H1 (cell line): Measurements from ENCODE around the gene PAFAH1B1. TPM values are rescaled to one million over a fixed set of nuclear protein-coding genes. Genes with fewer than 3 reads are reported as not detected.

ENCODE experiments used
- CTCF ChIA-PET: fragments of 300-600 bp; sonication (Branson Sonifier 250); formaldehyde crosslinking; loops from one replicate; lab custom pipeline; 2021; ENCODE audit not compliant: partially characterized antibody; lab: Charles Lee
- POLR2A ChIA-PET: fragments of 300-600 bp; sonication (Branson Sonifier 250); formaldehyde crosslinking; loops from one replicate; lab custom pipeline; 2021; ENCODE audit warnings: inconsistent platforms; ENCODE audit not compliant: partially characterized antibody; lab: Charles Lee
- DNase-seq, 2 experiments: peaks; one replicate each; pipeline versions ENCODE4 v3.0.0 to v3.0.0-alpha.2; 2010 to 2022; ENCODE audit warnings: low spot score in 2 of 2, low read depth in 1 of 2, mixed read lengths in 1 of 2
- FAIRE-seq: peaks from 2 replicates; lab custom pipeline; 2011; peaks lifted over from hg19 to GRCh38; lab: Jason Lieb, UNC
- H2AFZ ChIP-seq: 2 replicates; pipeline ENCODE4 v1.8.1; 2012; ENCODE audit warnings: low read length, inconsistent platforms
- H2AK5ac ChIP-seq: 2 replicates; pipeline ENCODE4 v1.6.1; 2013; ENCODE audit warnings: low read depth, low read length
- H2BK120ac ChIP-seq: replicated peaks from 2 replicates; pipeline ENCODE3; 2013; ENCODE audit warnings: low read depth, low read length, inconsistent platforms
- H2BK12ac ChIP-seq: 2 replicates; pipeline ENCODE4 v1.6.1; 2013; ENCODE audit warnings: low read depth, low read length
- H2BK15ac ChIP-seq: 2 replicates; pipeline ENCODE4 v1.6.1; 2013; ENCODE audit warnings: low read length
- H2BK20ac ChIP-seq: 2 replicates; pipeline ENCODE4 v1.6.1; 2013; ENCODE audit warnings: low read length
- H2BK5ac ChIP-seq: 2 replicates; pipeline ENCODE4 v1.6.1; 2013; ENCODE audit warnings: low read depth, low read length
- H3K14ac ChIP-seq: 2 replicates; pipeline ENCODE4 v1.6.1; 2013; ENCODE audit warnings: inconsistent platforms; ENCODE audit not compliant: insufficient read length
- H3K18ac ChIP-seq: 2 replicates; pipeline ENCODE4 v1.6.1; 2013; ENCODE audit warnings: low read length; ENCODE audit errors: extremely low read depth
- H3K23ac ChIP-seq: 2 replicates; pipeline ENCODE4 v1.6.1; 2013; ENCODE audit warnings: inconsistent platforms; ENCODE audit not compliant: insufficient read length
- H3K23me2 ChIP-seq: 2 replicates; pipeline ENCODE4 v1.6.1; 2013; ENCODE audit warnings: low read depth, low read length
- H3K27ac ChIP-seq: 2 replicates; pipeline ENCODE4 v1.6.1; 2011; ENCODE audit warnings: low read depth, low read length, inconsistent platforms
- H3K27me3 ChIP-seq, 4 experiments: replicated peaks in 1 of 4; 1 replicate in 1 of 4; 2 replicates in 3 of 4; pipeline versions ENCODE4 v1.6.1 to v1.8.1; 2011 to 2013; ENCODE audit warnings: low read length in 3 of 4, mild to moderate bottlenecking in 3 of 4, inconsistent platforms in 2 of 4, mixed read lengths in 2 of 4, moderate library complexity in 1 of 4; ENCODE audit not compliant: control insufficient read depth in 3 of 4, insufficient read depth in 3 of 4; ENCODE audit errors: extremely low read depth in 1 of 4
- H3K36me3 ChIP-seq, 4 experiments: 2 replicates each; pipeline versions ENCODE4 v1.6.1 to v1.8.1; 2011 to 2013; ENCODE audit warnings: mild to moderate bottlenecking in 4 of 4, low read length in 3 of 4, moderate library complexity in 2 of 4, control low read depth in 1 of 4, inconsistent platforms in 1 of 4; ENCODE audit not compliant: insufficient read depth in 4 of 4, control insufficient read depth in 2 of 4
- H3K4ac ChIP-seq: replicated peaks from 2 replicates; pipeline ENCODE3; 2013; ENCODE audit warnings: low read length, low read depth, mixed read lengths, inconsistent platforms; ENCODE audit not compliant: insufficient read length
- H3K4me1 ChIP-seq, 4 experiments: replicated peaks in 1 of 4; 1 replicate in 1 of 4; 2 replicates in 3 of 4; pipeline versions ENCODE4 v1.6.1 to v1.8.1; 2011 to 2013; ENCODE audit warnings: low read length in 3 of 4, inconsistent platforms in 2 of 4, mixed read lengths in 1 of 4; ENCODE audit not compliant: insufficient read depth in 4 of 4, control insufficient read depth in 3 of 4
- H3K4me2 ChIP-seq, 2 experiments: 2 replicates each; pipeline versions ENCODE4 v1.6.1 to v1.8.1; 2011 to 2013; ENCODE audit warnings: low read depth in 2 of 2, low read length in 2 of 2, control low read depth in 1 of 2, inconsistent platforms in 1 of 2, mild to moderate bottlenecking in 1 of 2; ENCODE audit not compliant: insufficient read depth in 1 of 2
- H3K4me3 ChIP-seq, 4 experiments: fragments of 200-600, 300-600 bp in 1 of 4; sonication (generic), shearing (Covaris generic), sonication (Bioruptor Twin) in 1 of 4; 2 replicates each; pipeline versions ENCODE4 v1.5.1 to v1.8.1; 2011 to 2016; ENCODE audit warnings: low read length in 4 of 4, low read depth in 3 of 4, control low read depth in 2 of 4, inconsistent platforms in 2 of 4, mild to moderate bottlenecking in 2 of 4, mixed read lengths in 1 of 4, moderate library complexity in 1 of 4; ENCODE audit not compliant: insufficient read depth in 2 of 4; ENCODE audit errors: extremely low read depth in 1 of 4
- H3K56ac ChIP-seq: replicated peaks from 2 replicates; pipeline ENCODE3; 2013; ENCODE audit warnings: low read depth, mild to moderate bottlenecking, mixed read lengths, low read length, inconsistent platforms; ENCODE audit not compliant: insufficient read length
- H3K79me1 ChIP-seq: 2 replicates; pipeline ENCODE4 v1.6.1; 2013; ENCODE audit warnings: low read depth, low read length, control low read depth
- H3K79me2 ChIP-seq, 2 experiments: 2 replicates each; pipeline versions ENCODE4 v1.6.1 to v1.8.1; 2012 to 2013; ENCODE audit warnings: low read length in 2 of 2, mild to moderate bottlenecking in 2 of 2, inconsistent platforms in 1 of 2; ENCODE audit not compliant: insufficient read depth in 2 of 2, control insufficient read depth in 1 of 2
- H3K9ac ChIP-seq, 4 experiments: replicated peaks in 1 of 4; 1 replicate in 1 of 4; 2 replicates in 3 of 4; pipeline versions ENCODE4 v1.6.1 to v1.8.1; 2011 to 2013; ENCODE audit warnings: low read depth in 3 of 4, low read length in 3 of 4, control low read depth in 2 of 4, mild to moderate bottlenecking in 2 of 4, moderate library complexity in 2 of 4, inconsistent platforms in 1 of 4; ENCODE audit errors: extremely low read depth in 1 of 4
- H3K9me3 ChIP-seq, 2 experiments: 2 replicates each; pipeline versions ENCODE4 v1.6.1 to v1.8.1; 2012 to 2013; ENCODE audit warnings: mild to moderate bottlenecking in 2 of 2, moderate library complexity in 2 of 2, control low read depth in 1 of 2, inconsistent platforms in 1 of 2, low read depth in 1 of 2, low read length in 1 of 2, mixed read lengths in 1 of 2; ENCODE audit not compliant: insufficient read depth in 2 of 2
- H4K20me1 ChIP-seq, 2 experiments: replicated peaks in 1 of 2; 2 replicates each; pipeline versions ENCODE3 to v1.8.1; 2011 to 2013; ENCODE audit warnings: inconsistent platforms in 2 of 2, low read length in 2 of 2, mild to moderate bottlenecking in 1 of 2; ENCODE audit not compliant: insufficient read depth in 2 of 2, control insufficient read depth in 1 of 2
- H4K5ac ChIP-seq: 2 replicates; pipeline ENCODE4 v1.6.1; 2013; ENCODE audit warnings: low read length, low read depth, mixed read lengths, inconsistent platforms; ENCODE audit not compliant: insufficient read length
- H4K8ac ChIP-seq: 2 replicates; pipeline ENCODE4 v1.8.0; 2013; ENCODE audit warnings: mild to moderate bottlenecking, moderate library complexity, low read length, inconsistent platforms; ENCODE audit not compliant: insufficient read depth; ENCODE audit errors: extremely low read depth
- H4K91ac ChIP-seq: replicated peaks from 2 replicates; pipeline ENCODE3; 2013; ENCODE audit warnings: low read length, mixed read lengths, inconsistent platforms; ENCODE audit not compliant: insufficient read length
- SRF ChIP-seq: IDR thresholded peaks from 2 replicates; pipeline ENCODE4 v1.6.1; 2011; ENCODE audit warnings: mild to moderate bottlenecking, low read depth, low read length, moderate library complexity
- USF2 ChIP-seq: IDR thresholded peaks from 2 replicates; pipeline ENCODE4 v1.6.1; 2011; ENCODE audit warnings: low read length, improper control_type of control experiment
- WGBS, 2 experiments: shearing (Covaris generic) in 1 of 2; methylation state at CpG; one replicate each; pipeline versions ENCODE4 v1.1.6 to v1.1.7; 2013 to 2015; ENCODE audit warnings: low lambda C conversion rate in 2 of 2, mixed read lengths in 2 of 2, inconsistent platforms in 1 of 2, low coverage in 1 of 2, missing lambda C conversion rate in 1 of 2; ENCODE audit not compliant: insufficient replicate concordance in 2 of 2, insufficient coverage in 1 of 2, insufficient read length in 1 of 2; ENCODE audit errors: extremely low coverage in 1 of 2, missing lambda C conversion rate in 1 of 2; 5-methylcytosine and 5-hydroxymethylcytosine counted together
- polyA plus RNA-seq, 7 experiments: library from polyadenylated mRNA; depleted of rRNA in 3 of 7; stranded (reverse) in 5 of 7; unstranded in 2 of 7; fragments of >200 nt in 5 of 7; fragments of 200-250 nt in 2 of 7; gene quantifications; 1 replicate in 5 of 7; 2 replicates in 1 of 7; 4 replicates in 1 of 7; pipeline versions ENCODE4 v1.2.1 to v1.2.3, GENCODE V29; 2011 to 2013; ENCODE audit warnings: missing spikeins in 2 of 7, mixed read lengths in 2 of 7
- total RNA-seq: library from RNA; stranded (reverse); fragmentation: NEBNext Ultra II Directional; extraction: Animal tissue kit (Norgen Biotek cat#: 25700); gene quantifications from 2 replicates; pipeline ENCODE4 v1.2.1, GENCODE V29; 2021

The PAFAH1B1 gene
- total and polyA plus RNA-seq, 2 of the 8 experiments (the other 6 are each of a cell fraction or from before 2014, with no cell fraction given), result 42.0 to 152 TPM

GRCh38 chr17:2703181-2703580, 109.7 kb downstream of the PAFAH1B1 start:
- no peak overlapping the region for H2AK5ac ChIP-seq
- POLR2A ChIA-PET, result interaction anchor here (0.9 to 1.5 kb wide), 5 partner anchors 13 to 22 kb away, joined by 3 to 6 read pairs (median 3); no protein-coding TSS in a partner anchor
- H4K20me1 ChIP-seq, result peaks cover 3 to 32% of the 10 kb centered on the region in 2 experiments
- no peak overlapping the region for H2BK20ac ChIP-seq
- no peak overlapping the region for H2AFZ ChIP-seq
- no peak overlapping the region; the same call in 1 of the 2 replicates for H4K8ac ChIP-seq
- H2BK120ac ChIP-seq, result no peak overlapping the region
- no peak overlapping the region for H3K4me3 ChIP-seq
- H3K23me2 ChIP-seq, result no peaks in the 10 kb centered on the region
- H3K9ac ChIP-seq, result no peak overlapping the region
- peaks cover 0 to 21% (median 15%) of the 10 kb centered on the region in 4 experiments; a peak in 7 of 8 replicates for H3K36me3 ChIP-seq
- H3K23ac ChIP-seq, result no peak overlapping the region
- H3K14ac ChIP-seq, result no peak overlapping the region
- peaks cover 0 to 8% (median 5%) of the 10 kb centered on the region in 4 experiments; a peak in 5 of 7 replicates for H3K4me1 ChIP-seq
- no peak overlapping the region for H3K56ac ChIP-seq
- no peak overlapping the region for H4K5ac ChIP-seq
- 0 out of 2 replicates have a peak overlapping the region, but pooled peaks have one; percentile 66 for H2BK5ac ChIP-seq
- no peak overlapping the region for H3K27ac ChIP-seq
- no peak for FAIRE-seq
- CTCF ChIA-PET, result interaction anchor here (0.7 to 1.5 kb wide), 5 partner anchors 22 to 185 kb away, joined by 3 read pairs; no protein-coding TSS in a partner anchor
- H3K9me3 ChIP-seq, result no peaks in the 10 kb centered on the region
- no peak for DNase-seq
- 88% methylated on average over 20 of the region's 20 CpGs; no CpG with 5 or more reads in 1 of the 2 experiments for WGBS, 2 experiments
- peaks cover 7% of the 10 kb centered on the region for H3K79me1 ChIP-seq
- TF ChIP-seq SRF, result no peak
- no peak for TF ChIP-seq USF2
- H3K27me3 ChIP-seq, result no peaks in the 10 kb centered on the region
- no peak overlapping the region for H3K4me2 ChIP-seq
- peaks cover 0 to 32% of the 10 kb centered on the region in 2 experiments; a peak in 3 of 4 replicates for H3K79me2 ChIP-seq
- H2BK12ac ChIP-seq, result no peak overlapping the region
- H4K91ac ChIP-seq, result no peak overlapping the region
- H3K18ac ChIP-seq, result no peak overlapping the region
- no peak overlapping the region for H2BK15ac ChIP-seq
- H3K4ac ChIP-seq, result no peak overlapping the region
